NK-92 (cell line): ENCODE results near the gene TMEM138.

Experiments used
- DNase-seq: peaks from one replicate; lab custom pipeline; 2025; ENCODE audit not compliant: unreplicated experiment; lab: John Stamatoyannopoulos, UW

The TMEM138 gene

DNA sequence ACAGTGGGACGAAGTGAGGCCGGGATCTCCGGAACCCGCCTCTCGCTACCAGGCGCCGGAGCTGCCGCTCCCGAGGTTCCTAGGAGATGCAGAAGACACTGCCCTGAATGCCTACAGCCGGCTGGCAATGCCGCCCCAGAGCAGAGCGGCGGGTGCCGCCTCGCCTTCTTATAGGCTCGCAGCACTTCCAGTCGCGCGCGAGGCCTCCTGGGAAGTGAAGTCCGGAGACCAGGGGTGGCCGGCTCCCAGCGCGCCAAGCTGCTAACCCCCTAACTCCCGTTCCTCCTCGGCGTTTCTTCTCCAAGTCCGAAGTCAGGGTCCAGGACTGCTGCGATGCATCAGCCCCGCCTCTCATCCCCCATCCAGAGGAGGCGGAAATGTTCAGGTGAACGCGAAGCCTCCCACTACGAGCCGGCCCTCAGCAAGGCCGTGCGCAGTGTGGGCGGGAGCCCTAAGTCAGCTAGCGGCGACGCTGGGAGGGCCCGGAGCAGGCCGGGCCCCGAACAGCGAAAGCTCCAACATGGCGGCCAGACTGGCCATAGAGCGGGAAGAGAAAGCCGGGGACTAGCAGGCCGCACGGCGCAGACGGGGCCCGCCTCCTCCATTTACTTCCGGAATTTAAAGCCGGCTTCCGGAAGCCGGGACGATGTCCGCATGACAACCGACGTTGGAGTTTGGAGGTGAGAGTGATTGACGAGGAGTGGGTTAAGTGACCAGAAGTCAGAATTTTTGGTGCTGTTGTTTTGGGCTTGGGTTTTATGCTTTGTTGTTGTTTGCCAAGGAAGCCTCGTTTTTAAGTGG lies at the start of gene TMEM138, which contains the start of gene CYB561A3:
Gene TMEM138 (plus strand): TSS at position 634 of the 801 bp plus-strand sequence. CDS start 2,017 bp downstream, outside the sequence.
Gene CYB561A3 (minus strand): TSS at position 142 of the 801 bp plus-strand sequence. CDS start 5,169 bp downstream, outside the sequence.
- DNase-seq, result no peak

GRCh38 chr11:61315260-61315659 lies 46.9 kb upstream of the TMEM138 start:
- no peak for DNase-seq

- DNase-seq, result no peak
Measured at GRCh38 chr11:61325649-61326414, 36.3 kb upstream of the TMEM138 start.

GRCh38 chr11:61327669-61328071 lies 34.5 kb upstream of the TMEM138 start:
- no peak for DNase-seq

- no peak for DNase-seq
Measured at GRCh38 chr11:61328351-61328750, 33.8 kb upstream of the TMEM138 start.

DNA sequence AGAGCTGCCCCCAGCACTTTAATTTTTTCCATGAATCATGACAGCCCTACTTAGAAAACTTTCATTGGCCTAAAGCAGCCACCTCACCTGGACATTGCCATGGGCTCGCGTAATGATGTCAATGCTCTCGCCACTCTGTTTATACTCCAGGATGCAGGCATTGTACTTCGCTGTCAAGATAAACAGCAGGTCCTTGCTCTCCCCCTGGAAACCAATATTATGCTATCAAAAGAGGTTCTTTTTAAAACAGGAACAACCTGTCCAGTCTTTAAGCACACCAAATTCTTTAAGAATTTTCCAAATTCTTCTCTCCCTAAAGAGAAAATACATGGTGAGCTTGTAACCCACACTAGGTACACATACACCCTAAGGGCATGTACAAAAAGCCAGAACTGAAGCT lies 32.3 kb upstream of the TMEM138 start:
- DNase-seq, result no peak

DNA sequence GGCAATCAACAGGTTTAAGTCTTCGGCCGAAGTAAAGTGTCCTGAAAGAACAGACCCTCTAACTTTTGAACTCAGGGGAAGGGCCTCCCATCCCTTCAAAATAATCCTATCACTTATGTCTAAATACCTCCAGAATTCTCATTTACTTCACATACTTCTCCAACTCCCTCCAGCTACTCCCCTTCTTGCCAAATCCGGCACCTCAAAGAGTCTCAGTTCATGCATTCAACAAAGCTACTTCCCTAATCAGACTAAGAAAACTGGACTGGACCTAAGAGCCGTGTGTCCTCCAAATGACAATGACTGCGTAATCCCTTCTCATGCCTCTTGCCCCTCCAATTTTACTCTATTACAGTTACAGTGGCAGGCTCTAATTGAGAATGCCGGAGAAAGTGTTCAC lies 30.5 kb upstream of the TMEM138 start:
- DNase-seq, result no peak

DNA sequence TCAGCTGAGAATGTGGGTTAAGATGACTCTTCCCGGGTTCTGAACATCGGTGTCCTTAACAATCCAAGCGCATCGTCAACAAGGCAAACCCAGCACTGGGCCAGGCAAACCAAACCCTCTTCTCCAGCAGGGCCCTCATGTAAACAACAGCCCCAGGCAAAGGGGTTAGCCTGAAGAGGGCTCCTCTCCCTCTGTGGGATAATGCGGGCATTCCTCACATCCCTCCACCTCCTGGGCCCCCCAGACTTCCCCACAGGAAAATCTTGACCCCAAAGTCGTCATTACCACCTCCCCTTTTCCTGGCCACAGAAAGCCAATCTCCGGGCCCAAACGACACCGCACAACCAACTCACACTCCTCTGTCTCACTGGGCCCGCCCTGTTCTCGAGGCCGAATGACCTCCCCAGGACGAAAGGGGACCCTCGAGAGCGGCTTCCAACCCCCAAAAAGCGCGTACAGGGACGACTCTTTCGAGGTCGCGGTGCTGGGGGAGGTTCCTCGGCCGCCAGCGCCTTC lies 29.8 kb upstream of the TMEM138 start:
- no peak for DNase-seq

DNA sequence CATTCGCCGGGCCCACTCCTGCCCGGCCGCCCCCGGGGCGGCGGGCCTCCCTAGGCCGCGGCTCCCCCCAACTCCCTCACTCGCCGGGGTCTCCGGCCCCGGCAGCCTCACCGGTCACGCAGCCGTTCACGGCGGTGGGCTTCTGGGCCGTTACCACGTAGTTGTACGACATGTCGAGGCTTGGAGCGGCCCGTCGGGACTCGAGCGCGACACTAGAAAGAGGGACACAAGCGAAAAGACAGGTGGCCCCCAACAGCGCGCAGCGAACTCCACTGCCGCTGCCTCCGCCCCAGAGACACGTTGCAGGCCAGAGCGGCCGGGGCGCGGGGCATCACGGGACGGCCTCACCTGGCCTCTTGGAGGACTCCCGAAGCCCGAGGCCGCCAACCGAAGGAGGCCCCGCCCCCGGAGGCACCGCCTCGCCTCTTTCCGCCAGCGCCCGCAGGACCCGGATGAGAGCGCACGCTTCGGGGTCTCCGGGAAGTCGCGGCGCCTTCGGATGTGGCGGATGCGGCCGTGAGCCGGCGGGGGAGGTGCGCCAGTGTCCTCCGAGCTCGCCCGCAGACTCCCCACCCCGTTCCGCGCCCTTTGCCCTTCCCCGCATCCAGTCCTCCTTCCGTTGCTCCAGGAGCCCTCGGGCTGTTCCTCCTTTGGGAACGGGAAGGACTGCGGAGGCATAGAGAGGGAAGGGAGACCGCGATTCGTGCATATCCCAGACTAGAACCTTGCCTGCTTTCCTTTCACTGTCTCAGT lies 29.2 kb upstream of the TMEM138 start, which contains the start of the genes DDB1 and TKFC:
Gene DDB1 (minus strand): TSS at position 309 of the 753 bp plus-strand sequence. CDS start 137 bp downstream, at position 172.
Gene TKFC (plus strand): TSS at position 432 of the 753 bp plus-strand sequence. CDS start 1,501 bp downstream, outside the sequence.
- peak; percentile 77 for DNase-seq

- no peak for DNase-seq
Measured at GRCh38 chr11:61333550-61334433, 28.4 kb upstream of the TMEM138 start.

GRCh38 chr11:61334434-61335354 lies 27.5 kb upstream of the TMEM138 start:
- no peak for DNase-seq

- DNase-seq, result no peak
Measured at GRCh38 chr11:61335355-61335710, 26.8 kb upstream of the TMEM138 start.

- DNase-seq, result no peak
Measured at GRCh38 chr11:61336171-61336935, 25.8 kb upstream of the TMEM138 start.

- no peak for DNase-seq
Measured at GRCh38 chr11:61337706-61338470, 24.3 kb upstream of the TMEM138 start.

DNA sequence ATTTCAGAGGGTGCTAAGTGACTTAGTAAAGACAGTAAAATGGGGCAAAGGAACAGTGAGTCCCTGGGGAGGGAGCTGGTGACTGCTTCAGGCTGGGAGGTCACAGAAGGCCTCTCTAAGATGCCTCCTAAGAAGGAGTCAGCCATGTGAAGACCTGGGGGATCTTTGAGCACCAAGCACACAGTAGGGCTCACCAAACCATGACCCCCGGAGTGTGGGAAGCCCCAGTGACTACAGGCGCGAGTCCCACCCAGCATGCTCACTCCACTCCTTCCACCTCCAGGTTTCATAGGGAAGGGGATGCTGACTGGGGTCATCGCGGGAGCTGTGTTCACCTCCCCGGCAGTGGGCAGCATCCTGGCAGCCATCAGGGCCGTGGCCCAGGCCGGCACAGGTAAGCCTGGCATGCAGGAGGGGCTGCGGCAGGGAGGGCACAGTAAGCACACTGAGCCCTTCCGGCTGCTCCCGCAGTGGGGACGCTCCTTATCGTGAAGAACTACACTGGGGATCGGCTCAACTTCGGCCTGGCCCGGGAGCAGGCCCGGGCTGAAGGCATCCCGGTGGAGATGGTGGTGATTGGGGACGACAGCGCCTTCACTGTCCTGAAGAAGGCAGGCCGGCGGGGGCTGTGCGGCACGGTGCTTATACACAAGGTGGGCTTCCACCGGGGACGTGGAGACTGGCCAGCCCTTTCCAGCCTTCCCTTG lies 23.2 kb upstream of the TMEM138 start:
- DNase-seq, result no peak

DNA sequence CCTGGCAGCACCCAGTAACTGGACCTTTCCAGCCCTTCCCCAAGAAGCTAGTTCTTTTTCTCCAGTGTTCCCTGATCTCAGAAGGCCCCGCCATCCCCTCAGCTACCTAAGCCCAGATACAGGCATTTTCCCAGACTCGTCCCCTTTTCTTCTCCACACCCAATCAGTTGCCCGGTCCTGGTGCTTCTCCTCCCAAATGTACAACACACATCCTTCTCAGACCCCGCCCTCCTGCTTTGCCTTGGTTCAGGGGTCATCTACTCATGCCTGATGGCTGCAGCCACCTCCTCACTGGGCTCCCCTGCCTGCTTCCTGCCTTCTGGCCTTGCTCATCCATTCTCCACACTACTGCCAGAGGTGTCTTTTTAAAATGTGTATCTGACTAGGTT lies 22.7 kb upstream of the TMEM138 start:
- no peak for DNase-seq

- DNase-seq, result no peak
Measured at GRCh38 chr11:61340979-61341378, 21.2 kb upstream of the TMEM138 start.
